H9 (cell line): ENCODE data around the gene PLLP. TPM values are rescaled to one million over a fixed set of nuclear protein-coding genes. Genes with fewer than 3 reads are reported as not detected.

Source experiments
- DNase-seq: peaks from one replicate; pipeline ENCODE4 v3.0.0-alpha.2; 2017
- H2AFZ ChIP-seq: one replicate; pipeline ENCODE4 v1.6.1; 2013; ENCODE audit warnings: mild to moderate bottlenecking, low read length, control low read depth, moderate library complexity
- H2AK5ac ChIP-seq: 2 replicates; pipeline ENCODE4 v1.6.1; 2013; ENCODE audit warnings: low read length, control low read depth, mixed read lengths; ENCODE audit not compliant: insufficient read length
- H2BK120ac ChIP-seq: one replicate; pipeline ENCODE4 v1.6.1; 2013; ENCODE audit warnings: low read depth, mild to moderate bottlenecking, low read length, control low read depth, inconsistent platforms; ENCODE audit not compliant: poor library complexity, severe bottlenecking
- H2BK12ac ChIP-seq: 2 replicates; pipeline ENCODE4 v1.6.1; 2013; ENCODE audit warnings: low read length, control low read depth, mixed read lengths, low read depth; ENCODE audit not compliant: insufficient read length
- H2BK15ac ChIP-seq: 2 replicates; pipeline ENCODE4 v1.6.1; 2013; ENCODE audit warnings: low read depth, low read length, control low read depth
- H2BK20ac ChIP-seq: one replicate; pipeline ENCODE4 v1.6.1; 2013; ENCODE audit warnings: low read depth, mild to moderate bottlenecking, low read length, control low read depth, inconsistent platforms; ENCODE audit not compliant: poor library complexity, severe bottlenecking
- H2BK5ac ChIP-seq: 2 replicates; pipeline ENCODE4 v1.6.1; 2013; ENCODE audit warnings: low read length, control low read depth, mixed read lengths; ENCODE audit not compliant: insufficient read length
- H3K14ac ChIP-seq: 2 replicates; pipeline ENCODE4 v1.6.1; 2013; ENCODE audit warnings: low read length, control low read depth; ENCODE audit not compliant: insufficient read depth
- H3K18ac ChIP-seq: 2 replicates; pipeline ENCODE4 v1.6.1; 2013; ENCODE audit warnings: low read depth, mild to moderate bottlenecking, mixed read lengths, low read length, control low read depth; ENCODE audit not compliant: insufficient read length
- H3K23ac ChIP-seq: 2 replicates; pipeline ENCODE4 v1.6.1; 2013; ENCODE audit warnings: low read length, control low read depth, mixed read lengths, low read depth; ENCODE audit not compliant: insufficient read length
- H3K23me2 ChIP-seq: 2 replicates; pipeline ENCODE4 v1.6.1; 2013; ENCODE audit warnings: low read depth, mild to moderate bottlenecking, mixed read lengths, low read length, control low read depth; ENCODE audit not compliant: insufficient read length, poor library complexity, severe bottlenecking
- H3K27ac ChIP-seq: 2 replicates; pipeline ENCODE4 v1.5.1; 2013; ENCODE audit warnings: low read length, control low read depth, mixed read lengths, low read depth; ENCODE audit not compliant: insufficient read length
- H3K27me3 ChIP-seq: 2 replicates; pipeline ENCODE4 v1.6.1; 2013; ENCODE audit warnings: low read length, control low read depth, inconsistent platforms; ENCODE audit not compliant: insufficient read depth
- H3K4ac ChIP-seq: 2 replicates; pipeline ENCODE4 v1.6.1; 2013; ENCODE audit warnings: low read depth, mild to moderate bottlenecking, control low read depth, inconsistent platforms, low read length, moderate library complexity
- H3K4me1 ChIP-seq: 2 replicates; pipeline ENCODE4 v1.6.1; 2013; ENCODE audit warnings: low read length, control low read depth, inconsistent platforms; ENCODE audit not compliant: insufficient read depth
- H3K4me2 ChIP-seq: 2 replicates; pipeline ENCODE4 v1.6.1; 2013; ENCODE audit warnings: low read length, control low read depth, mixed read lengths; ENCODE audit not compliant: insufficient read length, insufficient read depth
- H3K56ac ChIP-seq: 2 replicates; pipeline ENCODE4 v1.6.1; 2013; ENCODE audit warnings: low read depth, mild to moderate bottlenecking, mixed read lengths, low read length, control low read depth; ENCODE audit not compliant: insufficient read length
- H3K79me1 ChIP-seq: 2 replicates; pipeline ENCODE4 v1.6.1; 2013; ENCODE audit warnings: low read depth, mild to moderate bottlenecking, moderate library complexity, low read length, control low read depth, inconsistent platforms; ENCODE audit not compliant: insufficient read depth, poor library complexity, severe bottlenecking
- H3K79me2 ChIP-seq: 2 replicates; pipeline ENCODE4 v1.6.1; 2013; ENCODE audit warnings: low read length, control low read depth, inconsistent platforms; ENCODE audit not compliant: insufficient read depth
- H3K9ac ChIP-seq: 2 replicates; pipeline ENCODE4 v1.6.1; 2013; ENCODE audit warnings: low read length, control low read depth, mixed read lengths; ENCODE audit not compliant: insufficient read length; ENCODE audit errors: extremely low read depth
- H3K9me3 ChIP-seq: one replicate; pipeline ENCODE4 v1.6.1; 2013; ENCODE audit warnings: low read depth, low read length, inconsistent platforms; ENCODE audit not compliant: control insufficient read depth
- H3T11ph ChIP-seq: one replicate; pipeline ENCODE4 v1.6.1; 2013; ENCODE audit warnings: mild to moderate bottlenecking, low read length, control low read depth, inconsistent platforms
- H4K20me1 ChIP-seq: one replicate; pipeline ENCODE4 v1.6.1; 2013; ENCODE audit not compliant: control insufficient read depth, insufficient read length, insufficient read depth
- H4K5ac ChIP-seq: 2 replicates; pipeline ENCODE4 v1.6.1; 2013; ENCODE audit warnings: low read depth, mild to moderate bottlenecking, mixed read lengths, low read length, control low read depth; ENCODE audit not compliant: insufficient read length
- H4K8ac ChIP-seq: replicated peaks from 2 replicates; pipeline ENCODE4 v1.6.1; 2013; ENCODE audit warnings: low read length, control low read depth, mixed read lengths, low read depth; ENCODE audit not compliant: insufficient read length
- H4K91ac ChIP-seq: 2 replicates; pipeline ENCODE4 v1.6.1; 2013; ENCODE audit warnings: low read depth, mild to moderate bottlenecking, moderate library complexity, mixed read lengths, low read length, control low read depth; ENCODE audit not compliant: insufficient read length
- H3K27ac Mint-ChIP-seq, 3 experiments: 2 replicates in 2 of 3; 3 replicates in 1 of 3; pipeline ENCODE4 v1.8.0; 2020 to 2021; ENCODE audit warnings: mixed read lengths in 3 of 3, mild to moderate bottlenecking in 1 of 3, moderate library complexity in 1 of 3
- H3K27me3 Mint-ChIP-seq: 2 replicates; pipeline ENCODE4 v1.8.0; 2021; ENCODE audit warnings: low read depth, mild to moderate bottlenecking, moderate library complexity, mixed read lengths
- H3K36me3 Mint-ChIP-seq, 3 experiments: 2 replicates in 2 of 3; 3 replicates in 1 of 3; pipeline ENCODE4 v1.8.0; 2020 to 2021; ENCODE audit warnings: low read depth in 3 of 3, mixed read lengths in 3 of 3; ENCODE audit not compliant: insufficient read depth in 1 of 3
- H3K4me1 Mint-ChIP-seq, 2 experiments: 2 replicates each; pipeline ENCODE4 v1.8.0; 2020; ENCODE audit warnings: mixed read lengths in 2 of 2
- H3K4me3 Mint-ChIP-seq, 2 experiments: 2 replicates in 1 of 2; 3 replicates in 1 of 2; pipeline ENCODE4 v1.8.0; 2020 to 2021; ENCODE audit warnings: mild to moderate bottlenecking in 2 of 2, mixed read lengths in 2 of 2, moderate library complexity in 1 of 2
- H3K9me3 Mint-ChIP-seq, 2 experiments: 2 replicates in 1 of 2; 3 replicates in 1 of 2; pipeline ENCODE4 v1.8.0; 2020; ENCODE audit warnings: mild to moderate bottlenecking in 2 of 2, mixed read lengths in 2 of 2, moderate library complexity in 1 of 2
- whole genome bisulfite sequencing: extraction: QIAGEN DNeasy Blood & Tissue Kit; methylation state at CpG from one replicate; pipeline ENCODE4 v1.1.7; 2013; ENCODE audit warnings: missing lambda C conversion rate, low lambda C conversion rate, mixed read lengths; ENCODE audit not compliant: insufficient read length; ENCODE audit errors: extremely low coverage; 5-methylcytosine and 5-hydroxymethylcytosine counted together
- total RNA-seq: library from RNA; stranded (reverse); gene quantifications from 2 replicates; pipeline ENCODE4 v1.2.1, GENCODE V29; 2021
- TF ChIP-seq, protein P1 (sequence below): fragments of 200-600 bp; sonication (generic); conservative IDR thresholded peaks from 3 replicates; pipeline ENCODE4 v1.8.0; 2021; ENCODE audit warnings: antibody characterized with exemption, mild to moderate bottlenecking

The PLLP gene
- total RNA-seq, 1 experiment from 2014 or later = 1.8 TPM

DNA sequence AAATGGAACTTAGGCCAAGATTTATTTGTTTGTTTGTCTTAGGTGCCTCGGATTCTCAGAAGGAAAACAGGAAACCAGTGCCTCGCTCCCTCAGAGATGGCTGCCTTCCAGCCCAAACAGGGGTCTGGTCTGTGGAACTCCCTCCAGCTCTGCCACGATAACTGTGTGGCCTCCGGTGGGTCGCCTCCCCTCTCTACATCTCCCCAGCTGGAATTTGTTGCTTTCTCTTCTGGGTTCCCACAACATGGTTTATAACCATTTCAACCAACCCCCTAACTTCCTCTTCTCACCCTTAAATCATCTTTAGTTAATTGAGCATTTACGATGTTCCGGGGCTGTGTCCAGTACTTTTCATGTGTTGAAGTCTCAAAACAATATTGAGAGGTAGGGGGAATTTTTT lies 30.9 kb upstream of the PLLP start:
- Histone ChIP-seq H3K4me2 (no peak overlapping the region), H3K14ac (no peak overlapping the region), H3K27ac (no peak overlapping the region), H3K18ac (no peak overlapping the region), H3K9ac (no peak overlapping the region), H4K8ac (no peak overlapping the region), H3T11ph (no peak overlapping the region), H3K4me1 (peaks cover 4% of the 10 kb centered on the region; the same call in 1 of the 2 replicates), H2BK5ac (no peak overlapping the region), H2BK120ac (no peak overlapping the region), H3K79me2 (no peaks in the 10 kb centered on the region), H3K9me3 (no peaks in the 10 kb centered on the region), H2BK20ac (no peak overlapping the region), H4K20me1 (peaks cover 5% of the 10 kb centered on the region), H2BK12ac (no peak overlapping the region), H3K23ac (no peak overlapping the region), H3K23me2 (no peaks in the 10 kb centered on the region), H4K91ac (no peak overlapping the region), H2AFZ (no peak overlapping the region), H3K56ac (no peak overlapping the region), H3K27me3 (no peaks in the 10 kb centered on the region), H2AK5ac (no peak overlapping the region), H3K79me1 (no peaks in the 10 kb centered on the region), H4K5ac (no peak overlapping the region), H3K4ac (no peak overlapping the region), H2BK15ac (no peak overlapping the region)
- H3K9me3 Mint-ChIP-seq = no peaks in the 10 kb centered on the region; a peak in 1 of 5 replicates
- peaks cover 16 to 24% of the 10 kb centered on the region in 2 experiments for H3K4me1 Mint-ChIP-seq
- peaks cover 6% of the 10 kb centered on the region for H3K27me3 Mint-ChIP-seq
- H3K4me3 Mint-ChIP-seq = no peak overlapping the region
- H3K27ac Mint-ChIP-seq = no peak overlapping the region
- TF ChIP-seq, protein P1, sequence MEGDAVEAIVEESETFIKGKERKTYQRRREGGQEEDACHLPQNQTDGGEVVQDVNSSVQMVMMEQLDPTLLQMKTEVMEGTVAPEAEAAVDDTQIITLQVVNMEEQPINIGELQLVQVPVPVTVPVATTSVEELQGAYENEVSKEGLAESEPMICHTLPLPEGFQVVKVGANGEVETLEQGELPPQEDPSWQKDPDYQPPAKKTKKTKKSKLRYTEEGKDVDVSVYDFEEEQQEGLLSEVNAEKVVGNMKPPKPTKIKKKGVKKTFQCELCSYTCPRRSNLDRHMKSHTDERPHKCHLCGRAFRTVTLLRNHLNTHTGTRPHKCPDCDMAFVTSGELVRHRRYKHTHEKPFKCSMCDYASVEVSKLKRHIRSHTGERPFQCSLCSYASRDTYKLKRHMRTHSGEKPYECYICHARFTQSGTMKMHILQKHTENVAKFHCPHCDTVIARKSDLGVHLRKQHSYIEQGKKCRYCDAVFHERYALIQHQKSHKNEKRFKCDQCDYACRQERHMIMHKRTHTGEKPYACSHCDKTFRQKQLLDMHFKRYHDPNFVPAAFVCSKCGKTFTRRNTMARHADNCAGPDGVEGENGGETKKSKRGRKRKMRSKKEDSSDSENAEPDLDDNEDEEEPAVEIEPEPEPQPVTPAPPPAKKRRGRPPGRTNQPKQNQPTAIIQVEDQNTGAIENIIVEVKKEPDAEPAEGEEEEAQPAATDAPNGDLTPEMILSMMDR = no peak
- H3K36me3 Mint-ChIP-seq = no peaks in the 10 kb centered on the region
- DNase-seq = no peak
- 100% methylated on average over 1 of the region's 7 CpGs for WGBS
